ENCODE measurements around the gene GCK.

The GCK gene

GRCh38 chr7:44189286-44189992, at the start of gene GCK:
Gene GCK, minus strand, starts transcription at chr7:44189439. Its CDS starts 486 bp downstream, at chr7:44188953.
- DNase-seq: peak; percentile 48

GRCh38 chr7:44238116-44238695, 49.0 kb upstream of the GCK start:
- DNase-seq: no peak

GRCh38 chr7:44237696-44238095, 48.5 kb upstream of the GCK start:
- no peak for DNase-seq

- DNase-seq: no peak
These were observed 47.1 kb upstream of the GCK start for GRCh38 chr7:44236333-44236728.

GRCh38 chr7:44235582-44236332, 46.5 kb upstream of the GCK start:
- no peak for DNase-seq

GRCh38 chr7:44235066-44235465, 45.8 kb upstream of the GCK start:
- DNase-seq: no peak

- no peak for DNase-seq
These were observed 43.9 kb upstream of the GCK start for GRCh38 chr7:44232901-44233715.

- no peak for DNase-seq
These were observed 43.2 kb upstream of the GCK start for GRCh38 chr7:44232396-44232795.

- no peak for DNase-seq
These were observed 41.8 kb upstream of the GCK start for GRCh38 chr7:44231088-44231487.

GRCh38 chr7:44230286-44230685, 41.0 kb upstream of the GCK start:
- DNase-seq: no peak

GRCh38 chr7:44229546-44230105, 40.4 kb upstream of the GCK start:
- no peak for DNase-seq

- DNase-seq: no peak
These were observed 39.5 kb upstream of the GCK start for GRCh38 chr7:44228571-44229350.

- no peak for DNase-seq
These were observed 38.7 kb upstream of the GCK start for GRCh38 chr7:44227911-44228310.

- no peak for DNase-seq
These were observed 37.1 kb upstream of the GCK start for GRCh38 chr7:44226396-44226753.

GRCh38 chr7:44225566-44226395, 36.5 kb upstream of the GCK start:
- DNase-seq: no peak

- DNase-seq: no peak
These were observed 35.8 kb upstream of the GCK start for GRCh38 chr7:44224974-44225565.

- no peak for DNase-seq
These were observed 35.1 kb upstream of the GCK start for GRCh38 chr7:44224080-44224973.

GRCh38 chr7:44223362-44224079, 34.3 kb upstream of the GCK start:
- peak; percentile 8 for DNase-seq

GRCh38 chr7:44222776-44223261, 33.6 kb upstream of the GCK start:
- DNase-seq: no peak
